Right lung (tissue), 5 donors: ENCODE results near the gene MYL1. TPM values are rescaled to one million over a fixed set of nuclear protein-coding genes. Genes with fewer than 3 reads are reported as not detected.

Experiments used
- DNase-seq, 2 donors: peaks; one replicate each; pipeline ENCODE4 v3.0.0-alpha.2; 2013
- polyA plus RNA-seq, 5 donors: library from polyadenylated mRNA; unstranded; fragments of 120-200 nt; gene quantifications; one replicate each; pipeline versions ENCODE4 v1.2.1 to v1.2.3, GENCODE V29; 2013; ENCODE audit warnings: inconsistent platforms in 1 of 5, low replicate concordance in 1 of 5; ENCODE audit not compliant: insufficient read length in 5 of 5, insufficient read depth in 1 of 5

The MYL1 gene
- polyA plus RNA-seq, 5 donors, result 0.30 to 296 (median 7.0) TPM; not detected in 1

DNA sequence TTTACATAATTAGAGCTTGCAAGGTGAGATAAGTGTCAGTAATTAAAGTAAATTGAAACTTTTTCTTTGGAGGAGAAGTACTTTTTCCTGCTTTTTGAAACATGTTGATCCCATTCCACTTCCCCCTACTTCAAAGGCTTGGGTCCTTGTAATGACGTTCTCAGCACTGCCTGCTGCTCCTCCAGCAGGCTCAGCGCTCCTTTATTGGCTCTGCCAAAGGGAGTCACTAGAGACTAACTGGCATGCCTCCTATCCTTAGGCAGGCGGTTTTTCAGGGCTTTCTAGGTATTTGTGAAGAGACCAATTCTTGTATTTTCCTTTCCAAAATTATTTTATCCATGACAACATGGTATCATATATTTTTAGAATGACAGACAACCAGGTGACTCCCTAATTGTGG, 45.8 kb downstream of the MYL1 start:
- no peak for DNase-seq

DNA sequence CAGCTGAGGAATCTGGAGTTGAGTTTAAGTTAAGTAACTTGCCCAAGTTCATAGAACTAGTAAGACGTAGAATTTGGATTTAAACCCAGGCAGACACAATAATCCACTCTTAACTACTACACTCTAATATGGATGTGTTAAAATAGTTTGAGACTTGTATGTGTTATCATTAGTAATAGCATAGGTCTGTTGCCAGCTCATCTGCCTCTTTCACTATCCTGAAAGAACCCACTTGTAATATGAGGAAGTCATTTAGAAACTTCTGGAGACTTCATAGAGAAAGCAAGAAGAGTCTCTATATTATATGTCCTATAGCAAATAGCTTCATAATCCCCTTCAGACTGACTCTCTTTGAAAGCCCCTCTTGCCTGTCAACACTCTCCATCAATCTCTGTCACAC, 46.7 kb downstream of the MYL1 start:
- no peak for DNase-seq

- DNase-seq, result no peak
Measured at GRCh38 chr2:210267698-210268097, 47.3 kb downstream of the MYL1 start.

DNA sequence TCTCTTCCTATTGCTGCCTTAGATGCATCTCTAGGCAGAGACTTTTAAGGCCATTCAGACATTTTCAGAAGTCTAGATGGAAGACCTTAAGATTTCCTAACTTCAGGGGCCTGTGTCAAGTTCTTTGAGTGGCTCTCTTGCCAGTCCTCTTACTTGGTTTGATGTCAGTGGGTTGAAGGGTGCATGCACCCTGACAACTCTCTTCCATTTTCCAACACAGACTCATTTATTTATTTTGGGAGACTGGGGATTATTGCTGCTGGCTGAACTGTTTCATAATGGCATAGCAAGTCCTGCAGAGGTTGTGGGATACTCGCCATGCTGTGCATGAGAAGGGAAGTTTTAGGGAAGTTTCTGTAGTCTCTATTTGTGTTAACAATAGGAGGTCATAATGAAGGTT, 50.7 kb downstream of the MYL1 start:
- DNase-seq, result no peak

- DNase-seq, result no peak
Measured at GRCh38 chr2:210263841-210264240, 51.1 kb downstream of the MYL1 start.

DNA sequence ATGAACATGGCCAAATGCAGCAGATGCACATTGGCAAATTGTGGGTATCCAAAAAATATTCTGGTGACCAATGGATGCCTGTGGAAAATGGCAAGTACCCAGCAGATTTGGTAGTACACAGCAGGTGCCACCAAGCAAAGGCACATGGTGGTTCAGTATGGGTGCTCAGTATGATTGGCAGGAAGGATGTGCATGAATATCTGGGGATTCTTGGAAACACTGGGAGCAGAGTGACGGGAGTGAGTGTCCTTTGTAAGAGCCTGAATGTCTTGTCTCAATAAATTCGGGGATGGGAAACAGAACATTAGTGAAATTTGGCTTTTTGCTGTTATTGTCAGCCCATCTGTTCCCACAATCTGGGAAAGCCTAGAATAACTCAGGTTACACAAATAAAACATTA, 52.9 kb downstream of the MYL1 start:
- no peak for DNase-seq

GRCh38 chr2:210259687-210260086, 55.3 kb downstream of the MYL1 start:
- no peak for DNase-seq

GRCh38 chr2:210252699-210253606, 62.0 kb downstream of the MYL1 start:
- DNase-seq, result peak; percentile 13 to 23

- no peak for DNase-seq
Measured at GRCh38 chr2:210250622-210251021, 64.4 kb downstream of the MYL1 start.

Other genes starting within 250 kb of the MYL1 start
- 10 to 100 TPM; 31.5 to 54.9 (median 51.1) TPM for gene KANSL1L, start 143.8 kb downstream of the MYL1 start, polyA plus RNA-seq
- 10 to 100 TPM; 11.0 to 25.7 (median 18.1) TPM for gene ACADL, start 89.7 kb downstream of the MYL1 start, polyA plus RNA-seq
- 10 to 100 TPM; 54.3 to 89.0 (median 76.3) TPM for gene LANCL1, start 161.6 kb upstream of the MYL1 start, polyA plus RNA-seq
- gene CPS1, start 241.4 kb upstream of the MYL1 start, polyA plus RNA-seq, result 10 to 100 TPM in 1 of 5 donors, 1 to 10 TPM in 4; 2.5 to 13.1 (median 8.2) TPM